ENCODE data around the gene ADRM1.
A peak's percentile ranks its signal among the peaks of the same experiment; 100 is the strongest.

ADRM1 gene

GRCh38 chr20:62297449-62298227, 5.2 kb upstream of the ADRM1 start:
- DNase-seq (ENCODE audit: low read depth) = no peak

GRCh38 chr20:62298577-62299249, 4.1 kb upstream of the ADRM1 start:
- no peak for DNase-seq (ENCODE audit: low read depth)

GRCh38 chr20:62299666-62300236, 3.0 kb upstream of the ADRM1 start:
- no peak for DNase-seq (ENCODE audit: low read depth)

GRCh38 chr20:62300319-62300718, 2.5 kb upstream of the ADRM1 start:
- no peak for DNase-seq (ENCODE audit: low read depth)

- DNase-seq (ENCODE audit: low read depth) = no peak
Measured at GRCh38 chr20:62301111-62301668, 1.6 kb upstream of the ADRM1 start.

GRCh38 chr20:62301773-62302340, 940 bp upstream of the ADRM1 start:
- DNase-seq (ENCODE audit: low read depth) = peak; percentile 65

- no peak for DNase-seq (ENCODE audit: low read depth)
Measured at GRCh38 chr20:62303062-62303339, 204 bp downstream of the ADRM1 start.

GRCh38 chr20:62303340-62304226, 786 bp downstream of the ADRM1 start:
- DNase-seq (ENCODE audit: low read depth) = no peak

GRCh38 chr20:62304331-62305148, 1.7 kb downstream of the ADRM1 start:
- DNase-seq (ENCODE audit: low read depth) = no peak

GRCh38 chr20:62305149-62305764, 2.5 kb downstream of the ADRM1 start:
- no peak for DNase-seq (ENCODE audit: low read depth)

GRCh38 chr20:62305765-62306413, 3.1 kb downstream of the ADRM1 start:
- no peak for DNase-seq (ENCODE audit: low read depth)

- DNase-seq (ENCODE audit: low read depth) = no peak
Measured at GRCh38 chr20:62306414-62307187, 3.8 kb downstream of the ADRM1 start.

GRCh38 chr20:62307226-62308101, 4.7 kb downstream of the ADRM1 start:
- no peak for DNase-seq (ENCODE audit: low read depth)

- DNase-seq (ENCODE audit: low read depth) = no peak
Measured at GRCh38 chr20:62308102-62308822, 5.5 kb downstream of the ADRM1 start.

- no peak for DNase-seq (ENCODE audit: low read depth)
Measured at GRCh38 chr20:62309198-62309944, 6.6 kb downstream of the ADRM1 start.

GRCh38 chr20:62309947-62310756, 7.4 kb downstream of the ADRM1 start:
- DNase-seq (ENCODE audit: low read depth) = no peak

Measured in HS-27A (cell line).